Left lobe of liver (tissue), 2 donors: Measurements from ENCODE around the gene LRRC25. TPM values are rescaled to one million over a fixed set of nuclear protein-coding genes. Genes with fewer than 3 reads are reported as not detected.
"Not testable (repeated sequence)": the region's sequence is repeated elsewhere in the genome, so short reads cannot be mapped to it uniquely, and the experiment has no call there.

Experiments used
- ATAC-seq: fragments of 200-7000 bp; cut with Tn5 transposase; one replicate; pipeline ENCODE4 v1.9.1; 2020; ENCODE audit warnings: mild to moderate bottlenecking, moderate library complexity
- DNase-seq: peaks from one replicate; pipeline ENCODE4 v3.0.0-alpha.2; 2020; ENCODE audit warnings: low spot score
- total RNA-seq: library from RNA; stranded (reverse); gene quantifications from one replicate; pipeline ENCODE4 v1.2.1, GENCODE V29; 2021
- donor health status: DM: no; HTN: no; CAD: no; lungs with moderate emphysema.
- donor health status: DM: no; HTN: yes; CAD: no.

The LRRC25 gene
- total RNA-seq, 1 donor from 2014 or later: 2.2 TPM

GRCh38 chr19:18412610-18413239 lies 15.3 kb upstream of the LRRC25 start:
- ATAC-seq (no peak), DNase-seq (no peak)

- ATAC-seq: peak; percentile 75
- DNase-seq: no peak
Observed at GRCh38 chr19:18408053-18408476, 10.6 kb upstream of the LRRC25 start.

GRCh38 chr19:18406749-18407148 lies 9.3 kb upstream of the LRRC25 start:
- no peak for DNase-seq
- ATAC-seq: no peak

- not testable (repeated sequence) for DNase-seq, ATAC-seq
Observed at GRCh38 chr19:18405754-18406153, 8.3 kb upstream of the LRRC25 start.

- ATAC-seq, DNase-seq: not testable (repeated sequence)
Observed at GRCh38 chr19:18402455-18403248, 5.2 kb upstream of the LRRC25 start.

- ATAC-seq (peak; percentile 54), DNase-seq (peak; percentile 54)
Observed at GRCh38 chr19:18401580-18402112, 4.2 kb upstream of the LRRC25 start.

- peak; percentile 92 for DNase-seq
- peak; percentile 70 for ATAC-seq
Observed at GRCh38 chr19:18399008-18399407, 1.6 kb upstream of the LRRC25 start.

- DNase-seq: peak; percentile 86
Observed at GRCh38 chr19:18396471-18397241, 766 bp downstream of the LRRC25 start.

GRCh38 chr19:18393836-18394235 lies 3.6 kb downstream of the LRRC25 start:
- DNase-seq: no peak
- ATAC-seq: no peak

More at GRCh38 chr19:18396471-18397241, 766 bp downstream of the LRRC25 start:
- peak; percentile 80 for ATAC-seq

GRCh38 chr19:18392926-18393325 lies 4.5 kb downstream of the LRRC25 start:
- ATAC-seq (no peak), DNase-seq (no peak)

GRCh38 chr19:18392417-18392816 lies 5.0 kb downstream of the LRRC25 start:
- ATAC-seq: peak; percentile 24
- DNase-seq: no peak

GRCh38 chr19:18391509-18392075 lies 5.8 kb downstream of the LRRC25 start:
- DNase-seq (no peak), ATAC-seq (no peak)

GRCh38 chr19:18390065-18390907 lies 7.1 kb downstream of the LRRC25 start:
- ATAC-seq (no peak), DNase-seq (no peak)

GRCh38 chr19:18389726-18390064 lies 7.7 kb downstream of the LRRC25 start:
- DNase-seq: no peak
- ATAC-seq: no peak

GRCh38 chr19:18388960-18389725 lies 8.3 kb downstream of the LRRC25 start:
- DNase-seq (no peak), ATAC-seq (no peak)

- ATAC-seq (peak; percentile 33), DNase-seq (peak; percentile 72)
Observed at GRCh38 chr19:18388100-18388959, 9.1 kb downstream of the LRRC25 start.

- peak; percentile 84 for DNase-seq
- ATAC-seq: peak; percentile 63
Observed at GRCh38 chr19:18386543-18387271, 10.7 kb downstream of the LRRC25 start.
